ENCODE results near the gene LYL1. TPM values are rescaled to one million over a fixed set of nuclear protein-coding genes. Genes with fewer than 3 reads are reported as not detected.
A peak's percentile ranks its signal among the peaks of the same experiment; 100 is the strongest.
"Not testable (repeated sequence)": the region's sequence is repeated elsewhere in the genome, so short reads cannot be mapped to it uniquely, and the experiment has no call there.

Gene LYL1
- 1 to 10 TPM; 1.1 to 1.6 TPM for total RNA-seq

DNA sequence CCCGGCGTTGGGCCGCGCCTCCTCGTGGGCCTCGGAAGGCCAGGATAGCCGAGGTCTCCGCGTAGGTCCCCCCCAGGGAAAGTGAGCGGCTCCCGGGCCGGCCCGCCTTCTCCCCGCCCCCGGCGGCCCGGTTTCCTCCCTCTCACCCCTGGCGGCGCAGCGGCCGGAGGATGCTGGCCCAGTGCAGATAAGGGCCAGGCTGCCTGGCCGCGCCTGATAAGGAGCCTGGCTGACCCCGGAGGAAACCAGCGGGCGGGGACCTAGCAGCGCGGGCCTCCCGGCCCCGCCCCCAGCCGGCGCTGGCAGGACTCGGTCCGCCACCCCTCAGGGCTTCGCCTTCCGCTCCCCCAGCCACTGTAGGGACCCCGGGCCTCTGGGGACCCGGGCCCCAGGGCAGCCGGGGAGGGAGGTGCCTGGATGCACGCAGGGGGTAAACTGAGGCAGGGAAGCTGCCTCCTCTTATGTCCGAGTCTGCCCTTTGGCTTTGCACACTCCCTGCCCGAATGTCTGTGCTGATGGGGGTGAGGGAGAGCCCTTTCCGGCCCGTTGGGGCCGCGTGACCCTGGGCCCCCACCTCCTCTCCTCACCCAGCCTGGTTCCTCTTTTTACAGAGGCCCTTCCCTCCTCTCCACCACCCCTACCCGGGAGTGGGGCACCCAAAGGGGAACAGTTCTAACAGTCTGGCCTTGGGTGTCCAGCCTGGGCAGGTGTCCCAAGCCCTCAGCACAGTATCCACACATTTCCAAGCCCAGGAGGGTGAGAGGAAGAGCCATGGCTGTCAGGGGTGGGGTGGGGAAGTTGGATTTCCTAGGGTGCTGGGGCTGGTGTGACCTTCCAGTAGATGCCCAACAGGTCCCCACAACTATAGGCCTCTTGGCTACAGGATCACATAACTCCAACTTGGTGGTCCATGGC, at the start of gene LYL1:
Gene LYL1, minus strand, starts transcription at position 193 of the 915 bp plus-strand sequence. CDS start 1,687 bp downstream, outside the sequence.
- Mint-ChIP-seq H3K27me3 (peaks cover 5% of the 10 kb centered on the region), H3K27ac (peak within 1 kb of the TSS; percentile 36), H3K36me3 (ENCODE audit: low read depth) (peaks cover 28% of the 10 kb centered on the region), H3K4me1 (peaks cover 23% of the 10 kb centered on the region), H3K9me3 (no peaks in the 10 kb centered on the region), H3K4me3 (peak within 1 kb of the TSS; percentile 63)
- no peak for ATAC-seq (replicated peaks)

- H3K9me3 Mint-ChIP-seq = no peaks in the 10 kb centered on the region
- H3K36me3 Mint-ChIP-seq (ENCODE audit: low read depth) = peaks cover 70% of the 10 kb centered on the region
- peak overlapping the region; percentile 99 for H3K27ac Mint-ChIP-seq
- ATAC-seq (replicated peaks) = peak; percentile 62
- no peaks in the 10 kb centered on the region for H3K27me3 Mint-ChIP-seq
- peaks cover 15% of the 10 kb centered on the region for H3K4me1 Mint-ChIP-seq
- peak overlapping the region; percentile 99 for H3K4me3 Mint-ChIP-seq
Observed at GRCh38 chr19:13151605-13152355, 49.1 kb upstream of the LYL1 start.

GRCh38 chr19:13150931-13151604, 48.4 kb upstream of the LYL1 start:
- Mint-ChIP-seq H3K36me3 (ENCODE audit: low read depth) (peaks cover 70% of the 10 kb centered on the region), H3K4me1 (peaks cover 10% of the 10 kb centered on the region), H3K9me3 (no peaks in the 10 kb centered on the region), H3K27me3 (no peaks in the 10 kb centered on the region), H3K27ac (peak overlapping the region; percentile 99), H3K4me3 (peak overlapping the region; percentile 99)
- ATAC-seq (replicated peaks) = peak; percentile 7

DNA sequence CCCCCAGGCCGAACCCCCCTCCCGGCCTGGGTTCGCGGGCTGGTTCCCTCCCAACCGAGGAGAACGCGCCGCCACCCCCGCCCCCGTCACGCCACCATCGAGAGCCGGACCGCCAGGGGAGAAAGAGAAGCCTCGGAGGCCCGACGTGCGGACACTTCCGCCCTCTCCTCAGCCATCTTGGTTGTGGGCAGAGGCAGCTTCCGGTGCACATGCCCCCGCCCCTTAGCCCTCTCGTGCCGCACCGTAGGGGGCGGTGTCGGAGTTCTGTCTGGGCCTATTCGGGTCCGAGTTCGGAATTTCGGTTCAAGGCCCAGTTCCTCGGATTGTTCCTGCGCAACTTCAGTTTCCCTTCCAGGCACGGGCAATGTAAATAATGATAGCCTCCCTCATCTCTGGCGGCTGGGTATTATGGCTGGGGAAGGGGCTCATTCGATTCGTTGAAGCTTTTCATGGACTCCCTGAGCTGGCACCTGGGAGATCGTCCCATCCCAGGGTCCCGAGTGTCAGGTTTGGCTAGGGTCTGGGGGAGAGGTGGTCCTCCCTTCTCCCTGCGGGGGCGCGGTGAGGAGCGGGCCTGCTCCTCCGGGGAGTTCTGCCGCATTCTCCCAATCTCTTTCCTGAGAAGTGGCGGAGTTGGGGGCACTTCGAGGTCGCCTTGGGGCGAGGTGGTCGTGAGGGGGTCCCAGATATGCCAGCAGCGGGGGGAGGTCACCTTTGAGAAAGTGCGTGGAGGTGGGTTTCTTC, 47.7 kb upstream of the LYL1 start, which contains the start of the genes IER2 and STX10:
Gene IER2, plus strand, starts transcription at position 225 of the 744 bp plus-strand sequence. CDS start 2,776 bp downstream, outside the sequence.
Gene STX10, minus strand, starts transcription at position 189 of the 744 bp plus-strand sequence. CDS start 202 bp downstream, outside the sequence.
- peak; percentile 51 for ATAC-seq (replicated peaks)
- peaks cover 64% of the 10 kb centered on the region for H3K36me3 Mint-ChIP-seq (ENCODE audit: low read depth)
- peak within 1 kb of the TSS; percentile 99 for H3K4me3 Mint-ChIP-seq

DNA sequence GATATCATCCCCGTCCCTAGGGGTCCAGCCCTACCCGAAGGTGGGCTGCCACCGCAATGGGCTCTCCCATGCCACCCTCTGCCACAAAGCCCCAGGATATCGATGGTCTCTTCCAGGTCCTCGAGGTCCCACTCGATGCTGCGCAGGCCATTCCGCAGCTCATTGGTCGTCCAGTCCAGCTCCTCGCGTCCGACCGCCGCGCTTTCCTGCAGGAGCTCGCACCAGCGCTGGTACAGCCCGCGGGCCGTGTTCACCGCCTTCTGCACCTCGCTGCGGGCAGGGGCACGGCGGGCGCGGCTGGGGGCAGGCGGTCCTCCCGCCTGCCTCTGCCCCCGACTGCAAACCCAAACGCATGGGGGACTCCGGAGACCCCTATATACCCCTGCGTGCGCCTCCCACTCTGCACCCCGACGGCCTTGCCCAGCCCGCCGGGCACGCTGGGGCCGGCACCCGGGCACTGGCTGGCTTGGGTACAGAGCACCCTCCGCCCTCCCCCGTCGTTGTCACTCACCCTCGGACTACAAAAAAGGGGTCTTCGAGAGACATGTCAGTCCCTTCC, 47.0 kb upstream of the LYL1 start:
- no peaks in the 10 kb centered on the region for H3K27me3 Mint-ChIP-seq
- H3K4me3 Mint-ChIP-seq = peak overlapping the region; percentile 99
- no peaks in the 10 kb centered on the region for H3K9me3 Mint-ChIP-seq
- peak overlapping the region; percentile 99 for H3K27ac Mint-ChIP-seq
- peaks cover 10% of the 10 kb centered on the region for H3K4me1 Mint-ChIP-seq
- H3K36me3 Mint-ChIP-seq (ENCODE audit: low read depth) = peaks cover 57% of the 10 kb centered on the region
- no peak for ATAC-seq (replicated peaks)

More for the DNA sequence above, 47.7 kb upstream of the LYL1 start, which contains the start of the genes IER2 and STX10:
- H3K27ac Mint-ChIP-seq = peak within 1 kb of the TSS; percentile 99
- no peaks in the 10 kb centered on the region for H3K27me3 Mint-ChIP-seq
- no peaks in the 10 kb centered on the region for H3K9me3 Mint-ChIP-seq
- H3K4me1 Mint-ChIP-seq = peaks cover 10% of the 10 kb centered on the region

- H3K9me3 Mint-ChIP-seq; ATAC-seq (replicated peaks); H3K27me3 Mint-ChIP-seq: not testable (repeated sequence)
- Mint-ChIP-seq H3K36me3 (ENCODE audit: low read depth) (peaks cover 53% of the 10 kb centered on the region), H3K4me1 (peaks cover 10% of the 10 kb centered on the region), H3K27ac (peak overlapping the region; percentile 41), H3K4me3 (peak overlapping the region; percentile 99)
Observed at GRCh38 chr19:13149173-13149627, 46.5 kb upstream of the LYL1 start.

DNA sequence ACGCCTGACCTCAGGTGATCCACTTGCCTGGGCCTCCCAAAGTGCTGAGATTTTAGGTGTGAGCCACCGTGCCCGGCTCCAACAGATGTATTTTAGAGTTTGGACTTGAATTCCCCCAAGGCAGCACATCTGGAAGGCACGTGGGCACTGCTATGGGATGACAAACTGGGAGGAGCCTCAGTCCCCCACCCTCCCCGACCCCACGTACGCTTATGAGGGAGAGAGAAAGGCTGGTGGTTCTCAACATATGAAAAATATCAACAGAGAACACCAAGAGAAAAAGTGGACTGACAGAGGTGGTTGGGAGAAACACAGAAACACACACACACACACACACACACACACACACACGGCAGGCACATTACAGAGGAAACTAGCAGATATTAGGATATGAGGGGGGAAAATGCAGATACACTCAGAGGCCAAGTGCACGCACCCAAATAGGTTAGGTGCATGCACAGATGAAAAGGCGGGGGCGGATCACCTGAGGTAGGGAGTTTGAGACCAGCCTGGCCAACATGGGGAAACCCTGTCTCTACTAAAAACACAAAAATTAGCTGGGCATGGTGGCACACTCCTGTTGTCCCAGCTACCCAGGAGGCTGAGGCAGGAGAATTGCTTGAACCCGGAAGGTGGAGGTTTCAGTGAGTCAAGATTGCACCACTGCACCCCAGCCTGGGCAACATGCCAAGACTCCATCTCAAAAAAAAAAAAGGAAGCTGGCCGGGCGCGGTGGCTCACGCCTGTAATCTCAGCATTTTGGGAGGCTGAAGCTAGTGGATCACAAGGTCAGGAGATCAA, 44.3 kb upstream of the LYL1 start:
- H3K27me3 Mint-ChIP-seq = no peaks in the 10 kb centered on the region
- H3K36me3 Mint-ChIP-seq (ENCODE audit: low read depth) = peaks cover 37% of the 10 kb centered on the region
- no peak for ATAC-seq (replicated peaks)
- no peak overlapping the region for H3K27ac Mint-ChIP-seq
- peaks cover 12% of the 10 kb centered on the region for H3K4me1 Mint-ChIP-seq
- H3K4me3 Mint-ChIP-seq = no peak overlapping the region
- H3K9me3 Mint-ChIP-seq = no peaks in the 10 kb centered on the region

DNA sequence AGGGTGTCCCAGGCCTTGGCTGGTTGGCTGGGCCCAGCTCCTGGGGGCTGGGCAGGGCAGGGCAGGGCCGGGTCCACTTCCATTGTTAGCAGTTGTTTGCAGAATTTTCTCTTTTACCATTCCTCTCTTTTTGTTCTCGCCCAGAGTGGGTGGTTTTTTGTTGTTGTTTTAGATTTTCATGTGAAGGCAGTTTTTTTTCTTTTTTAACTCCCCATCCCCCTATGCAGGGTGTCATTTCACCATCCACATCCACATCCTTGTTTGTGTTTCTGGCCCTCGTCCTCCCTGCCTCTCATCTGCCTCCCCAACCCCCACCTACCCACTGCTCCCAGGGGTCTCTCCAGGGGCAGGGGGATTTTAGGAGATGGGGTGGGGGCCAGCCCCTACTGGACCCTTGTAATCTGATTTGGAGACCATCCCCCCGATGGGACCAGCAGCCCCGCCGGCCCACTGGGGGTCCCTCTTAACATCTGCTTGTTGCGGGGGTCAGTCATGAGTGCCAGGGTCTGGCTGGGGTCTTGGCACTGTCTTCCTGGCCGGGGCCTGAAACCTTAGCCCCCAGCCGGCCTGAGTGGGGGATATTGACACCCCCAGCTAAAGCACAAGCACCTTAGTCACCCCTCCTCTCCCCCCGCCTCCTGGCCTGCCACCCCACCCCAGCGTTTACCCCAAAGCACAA, 37.1 kb upstream of the LYL1 start:
- H3K27ac Mint-ChIP-seq = no peak overlapping the region
- ATAC-seq (replicated peaks) = no peak
- peaks cover 56% of the 10 kb centered on the region for H3K36me3 Mint-ChIP-seq (ENCODE audit: low read depth)

DNA sequence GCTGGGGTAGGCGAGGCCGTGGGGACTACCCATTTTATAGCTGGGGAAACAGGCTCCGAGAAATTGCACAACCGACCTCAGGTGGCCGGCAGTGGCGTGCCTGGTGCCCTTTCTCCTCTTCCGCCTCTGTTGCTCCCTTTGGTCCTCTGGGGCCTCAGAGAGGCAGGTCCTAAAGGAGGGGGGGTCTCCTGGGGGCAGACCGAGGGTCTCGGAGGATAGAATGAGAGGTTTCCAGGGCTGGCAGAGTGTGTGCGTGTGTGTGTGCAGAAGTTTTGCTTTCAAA, 36.2 kb upstream of the LYL1 start:
- Mint-ChIP-seq H3K27me3 (no peaks in the 10 kb centered on the region), H3K4me1 (peaks cover 5% of the 10 kb centered on the region), H3K9me3 (no peaks in the 10 kb centered on the region), H3K36me3 (ENCODE audit: low read depth) (peaks cover 62% of the 10 kb centered on the region), H3K27ac (no peak overlapping the region), H3K4me3 (no peak overlapping the region)
- no peak for ATAC-seq (replicated peaks)

More for the DNA sequence above, 37.1 kb upstream of the LYL1 start:
- Mint-ChIP-seq H3K4me1 (peaks cover 5% of the 10 kb centered on the region), H3K4me3 (no peak overlapping the region), H3K9me3 (no peaks in the 10 kb centered on the region), H3K27me3 (no peaks in the 10 kb centered on the region)

GRCh38 chr19:13138171-13138915, 35.7 kb upstream of the LYL1 start:
- no peak for ATAC-seq (replicated peaks)
- peaks cover 8% of the 10 kb centered on the region for H3K4me1 Mint-ChIP-seq
- H3K4me3 Mint-ChIP-seq = no peak overlapping the region
- H3K9me3 Mint-ChIP-seq = no peaks in the 10 kb centered on the region
- H3K27ac Mint-ChIP-seq = no peak overlapping the region
- peaks cover 63% of the 10 kb centered on the region for H3K36me3 Mint-ChIP-seq (ENCODE audit: low read depth)
- no peaks in the 10 kb centered on the region for H3K27me3 Mint-ChIP-seq

GRCh38 chr19:13137290-13137794, 34.7 kb upstream of the LYL1 start:
- Mint-ChIP-seq H3K4me3 (no peak overlapping the region), H3K27ac (no peak overlapping the region), H3K36me3 (ENCODE audit: low read depth) (peaks cover 73% of the 10 kb centered on the region), H3K9me3 (no peaks in the 10 kb centered on the region), H3K4me1 (peaks cover 18% of the 10 kb centered on the region), H3K27me3 (no peaks in the 10 kb centered on the region)
- ATAC-seq (replicated peaks) = no peak

All from activated T-helper 17 cell treated with anti-CD3 and anti-CD28 coated beads, Interleukin-2, amount 50 U/mL, for 72 hours (primary cell).